Activated CD8-positive, alpha-beta memory T cell treated with anti-CD3 and anti-CD28 coated beads, Interleukin-2, amount 50 U/mL, for 24 hours (primary cell): ENCODE measurements around the gene SART3.
"Not testable (repeated sequence)": the region's sequence is repeated elsewhere in the genome, so short reads cannot be mapped to it uniquely, and the experiment has no call there.

Experiments
- DNase-seq: peaks from one replicate; pipeline ENCODE4 v3.0.0-alpha.2; 2020; ENCODE audit errors: extremely low read depth

The SART3 gene

GRCh38 chr12:108596854-108597558, 36.0 kb upstream of the SART3 start:
- no peak for DNase-seq

GRCh38 chr12:108595711-108596647, 35.0 kb upstream of the SART3 start:
- DNase-seq = no peak

- no peak for DNase-seq
These were observed 34.2 kb upstream of the SART3 start for GRCh38 chr12:108594960-108595710.

GRCh38 chr12:108594323-108594903, 33.4 kb upstream of the SART3 start:
- no peak for DNase-seq

GRCh38 chr12:108592033-108592909, 31.3 kb upstream of the SART3 start:
- DNase-seq = no peak

GRCh38 chr12:108591267-108591980, 30.5 kb upstream of the SART3 start:
- DNase-seq = no peak

GRCh38 chr12:108590463-108590862, 29.5 kb upstream of the SART3 start:
- DNase-seq = not testable (repeated sequence)

- no peak for DNase-seq
These were observed 28.9 kb upstream of the SART3 start for GRCh38 chr12:108589840-108590229.

- no peak for DNase-seq
These were observed 28.3 kb upstream of the SART3 start for GRCh38 chr12:108589028-108589839.

GRCh38 chr12:108587826-108588225, 26.9 kb upstream of the SART3 start:
- DNase-seq = no peak

GRCh38 chr12:108586306-108586705, 25.3 kb upstream of the SART3 start:
- DNase-seq = no peak

- no peak for DNase-seq
These were observed 24.9 kb upstream of the SART3 start for GRCh38 chr12:108585864-108586263.

- no peak for DNase-seq
These were observed 23.6 kb upstream of the SART3 start for GRCh38 chr12:108584456-108585065.

- DNase-seq = no peak
These were observed 23.0 kb upstream of the SART3 start for GRCh38 chr12:108583991-108584390.

GRCh38 chr12:108582978-108583770, 22.2 kb upstream of the SART3 start:
- no peak for DNase-seq

- no peak for DNase-seq
These were observed 21.5 kb upstream of the SART3 start for GRCh38 chr12:108582509-108582908.

- DNase-seq = no peak
These were observed 20.6 kb upstream of the SART3 start for GRCh38 chr12:108581311-108582227.
